Left lung (tissue), 10 donors: ENCODE measurements around the gene PRKCA. TPM values are rescaled to one million over a fixed set of nuclear protein-coding genes. Genes with fewer than 3 reads are reported as not detected.
A peak's percentile ranks its signal among the peaks of the same experiment; 100 is the strongest.

Experiments
- ATAC-seq: fragments of 200-7000 bp; cut with Tn5 transposase; one replicate; pipeline ENCODE4 v1.9.1; 2020; ENCODE audit warnings: moderate library complexity
- DNase-seq, 4 donors: peaks; one replicate each; pipeline ENCODE4 v3.0.0-alpha.2; 2013 to 2020
- H3K27ac ChIP-seq, 2 donors: fragments of 200-600 bp; sonication (generic) in 1 of 2; one replicate each; pipeline versions ENCODE4 v1.5.0 to v1.8.0; 2020 to 2021
- H3K27me3 ChIP-seq, 2 donors: fragments of 200-600 bp; sonication (generic) in 1 of 2; one replicate each; pipeline versions ENCODE4 v1.5.0 to v1.8.0; 2020 to 2021
- H3K36me3 ChIP-seq, 2 donors: fragments of 200-600 bp; sonication (generic) in 1 of 2; one replicate each; pipeline versions ENCODE4 v1.5.0 to v1.8.0; 2020 to 2021
- H3K4me1 ChIP-seq, 2 donors: fragments of 200-600 bp; one replicate each; pipeline ENCODE4 v1.8.0; 2021
- H3K4me3 ChIP-seq, 2 donors: fragments of 200-600 bp; sonication (generic) in 1 of 2; one replicate each; pipeline versions ENCODE4 v1.5.0 to v1.8.0; 2020 to 2021; ENCODE audit warnings: mild to moderate bottlenecking in 1 of 2
- H3K9me3 ChIP-seq, 2 donors: fragments of 200-600 bp; sonication (generic) in 1 of 2; one replicate each; pipeline versions ENCODE4 v1.5.0 to v1.8.0; 2020 to 2021
- intact Hi-C, 2 donors: fragments of 100-400 bp; cut with DNase I; formaldehyde crosslinking; loops; one replicate each; pipeline versions ENCODE4 v1.11.2 to v1.14.2; 2022
- polyA plus RNA-seq, 6 donors: library from polyadenylated mRNA; unstranded; fragments of 120-200 nt; gene quantifications; one replicate each; pipeline ENCODE4 v1.2.1, GENCODE V29; 2013; ENCODE audit not compliant: insufficient read length in 6 of 6
- total RNA-seq, 2 donors: library from RNA; stranded (reverse); fragmentation: NEBNext Ultra II Directional; extraction: Animal tissue kit (Norgen Biotek cat#: 25700); gene quantifications; one replicate each; pipeline ENCODE4 v1.2.1, GENCODE V29; 2021
- TF ChIP-seq, protein P1 (sequence below), 2 donors: fragments of 200-600 bp; sonication (generic) in 1 of 2; IDR thresholded peaks; one replicate each; pipeline versions ENCODE4 v1.5.0 to v1.8.0; 2021; ENCODE audit warnings: antibody characterized with exemption in 2 of 2
- donor health status: DM: no; HTN: yes; CAD: no.
- donor health status: DM: no; HTN: no; CAD: no.

PRKCA gene
- total and polyA plus RNA-seq, 8 donors, result 16.4 to 30.4 (median 17.5) TPM

DNA sequence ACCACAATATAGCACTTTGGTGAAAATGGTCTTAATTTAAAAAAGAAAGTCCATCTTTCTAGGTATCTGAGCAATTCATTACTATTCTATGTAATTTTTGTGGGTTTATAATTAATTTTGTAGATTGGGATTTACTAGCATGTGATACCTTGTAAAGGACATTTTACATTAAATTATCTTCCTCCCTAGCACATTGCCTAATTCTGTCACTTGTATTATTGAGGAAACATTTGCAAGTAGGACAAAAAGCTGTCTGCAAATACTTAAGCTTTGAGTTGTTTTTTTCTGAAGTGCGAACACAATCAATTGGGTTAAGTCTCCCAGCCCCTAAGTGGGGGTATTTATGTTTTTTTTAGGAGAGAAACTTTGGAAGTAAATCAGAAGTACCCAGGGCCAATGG, 167.0 kb downstream of the PRKCA start:
- DNase-seq, result no peak
- H3K9me3 ChIP-seq, result no peaks in the 10 kb centered on the region
- intact Hi-C loops, result no loop called here
- no peak for ATAC-seq
- H3K27me3 ChIP-seq, result no peaks in the 10 kb centered on the region
- H3K27ac ChIP-seq, result peak overlapping the region in 1 of 2 donors; percentile 77
- peaks cover 24 to 58% of the 10 kb centered on the region in 2 donors for H3K4me1 ChIP-seq
- H3K4me3 ChIP-seq, result no peak overlapping the region
- H3K36me3 ChIP-seq, result no peaks in the 10 kb centered on the region
- TF ChIP-seq, protein P1, sequence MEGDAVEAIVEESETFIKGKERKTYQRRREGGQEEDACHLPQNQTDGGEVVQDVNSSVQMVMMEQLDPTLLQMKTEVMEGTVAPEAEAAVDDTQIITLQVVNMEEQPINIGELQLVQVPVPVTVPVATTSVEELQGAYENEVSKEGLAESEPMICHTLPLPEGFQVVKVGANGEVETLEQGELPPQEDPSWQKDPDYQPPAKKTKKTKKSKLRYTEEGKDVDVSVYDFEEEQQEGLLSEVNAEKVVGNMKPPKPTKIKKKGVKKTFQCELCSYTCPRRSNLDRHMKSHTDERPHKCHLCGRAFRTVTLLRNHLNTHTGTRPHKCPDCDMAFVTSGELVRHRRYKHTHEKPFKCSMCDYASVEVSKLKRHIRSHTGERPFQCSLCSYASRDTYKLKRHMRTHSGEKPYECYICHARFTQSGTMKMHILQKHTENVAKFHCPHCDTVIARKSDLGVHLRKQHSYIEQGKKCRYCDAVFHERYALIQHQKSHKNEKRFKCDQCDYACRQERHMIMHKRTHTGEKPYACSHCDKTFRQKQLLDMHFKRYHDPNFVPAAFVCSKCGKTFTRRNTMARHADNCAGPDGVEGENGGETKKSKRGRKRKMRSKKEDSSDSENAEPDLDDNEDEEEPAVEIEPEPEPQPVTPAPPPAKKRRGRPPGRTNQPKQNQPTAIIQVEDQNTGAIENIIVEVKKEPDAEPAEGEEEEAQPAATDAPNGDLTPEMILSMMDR (IDR thresholded peaks at IDR 0.05), result no peak

DNA sequence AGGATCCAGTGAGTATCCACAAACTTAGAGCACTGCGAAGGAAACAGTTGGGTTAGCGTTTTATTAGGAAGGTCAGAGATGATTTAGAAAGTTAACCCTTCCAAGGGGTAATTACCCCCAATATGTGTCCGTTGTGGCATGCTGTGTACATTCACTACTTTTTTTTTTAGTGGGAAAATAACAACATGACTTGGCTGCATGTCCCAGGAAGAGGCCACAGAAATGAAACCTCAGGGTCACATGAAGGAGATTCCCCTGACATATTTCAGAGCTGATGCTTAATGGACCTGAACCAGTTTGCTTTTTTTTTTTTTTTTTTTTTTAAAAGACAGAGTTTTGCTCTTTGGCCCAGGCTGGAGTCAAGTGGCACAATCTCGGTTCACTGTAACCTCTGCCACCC, 167.5 kb downstream of the PRKCA start:
- DNase-seq (no peak), ATAC-seq (no peak)
- TF ChIP-seq, protein P1 (IDR thresholded peaks at IDR 0.05), result no peak
- Histone ChIP-seq H3K4me1 (peaks cover 24 to 58% of the 10 kb centered on the region in 2 donors), H3K36me3 (no peaks in the 10 kb centered on the region), H3K27me3 (no peaks in the 10 kb centered on the region), H3K9me3 (no peaks in the 10 kb centered on the region), H3K27ac (peak overlapping the region in 1 of 2 donors; percentile 77), H3K4me3 (no peak overlapping the region)
- intact Hi-C loops, result no loop called here

DNA sequence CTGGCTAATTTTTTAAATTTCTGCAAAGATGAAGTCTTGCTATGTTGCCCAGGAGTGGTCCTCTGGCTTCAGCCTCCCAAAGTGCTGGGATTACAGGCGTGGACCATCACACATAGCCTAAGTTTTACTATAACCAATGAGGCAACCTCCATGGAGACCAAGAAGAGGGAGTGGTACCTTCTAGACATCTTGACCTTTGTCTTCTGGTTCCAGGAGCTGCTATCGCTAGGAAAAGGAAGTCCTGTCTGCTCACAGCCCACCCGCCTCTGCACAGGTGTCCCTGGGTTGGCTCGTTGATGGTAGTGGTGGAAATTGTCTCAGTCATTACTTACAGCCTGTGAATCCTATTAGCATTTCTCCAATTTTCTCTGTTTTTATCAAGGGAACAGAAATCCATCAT, 169.7 kb downstream of the PRKCA start:
- no peak for ATAC-seq
- Histone ChIP-seq H3K27ac (no peak overlapping the region), H3K9me3 (no peaks in the 10 kb centered on the region), H3K4me1 (peaks cover 21 to 43% of the 10 kb centered on the region in 2 donors), H3K4me3 (no peak overlapping the region), H3K27me3 (no peaks in the 10 kb centered on the region), H3K36me3 (no peaks in the 10 kb centered on the region)
- TF ChIP-seq, protein P1 (IDR thresholded peaks at IDR 0.05), result no peak
- intact Hi-C loops, result no loop called here
- DNase-seq, result no peak

DNA sequence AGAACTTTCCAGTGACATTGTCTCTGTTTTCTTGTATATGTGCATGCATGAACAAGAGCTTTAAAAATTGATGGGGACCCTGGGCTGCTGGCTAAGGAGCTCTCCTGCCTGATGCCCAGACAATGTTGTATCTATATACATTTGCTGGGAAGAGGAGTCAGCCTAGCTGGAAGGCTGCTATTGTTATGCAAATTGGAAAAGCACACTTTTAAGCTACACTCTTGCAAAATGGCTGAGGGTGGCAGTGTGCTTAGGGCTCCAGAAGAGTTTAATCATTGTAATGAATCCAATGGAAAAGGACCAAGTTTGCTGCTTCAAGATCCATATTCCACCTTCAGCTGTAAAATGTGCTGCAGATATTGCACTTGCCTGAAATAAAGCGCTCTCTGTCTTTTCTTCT, 171.8 kb downstream of the PRKCA start:
- H3K9me3 ChIP-seq, result no peaks in the 10 kb centered on the region
- H3K36me3 ChIP-seq, result no peaks in the 10 kb centered on the region
- no peaks in the 10 kb centered on the region for H3K27me3 ChIP-seq
- H3K27ac ChIP-seq, result no peak overlapping the region
- TF ChIP-seq, protein P1 (IDR thresholded peaks at IDR 0.05), result no peak
- H3K4me3 ChIP-seq, result no peak overlapping the region
- peaks cover 8 to 21% of the 10 kb centered on the region in 2 donors for H3K4me1 ChIP-seq
- DNase-seq (no peak), ATAC-seq (no peak)
- intact Hi-C loops, result no loop called here

DNA sequence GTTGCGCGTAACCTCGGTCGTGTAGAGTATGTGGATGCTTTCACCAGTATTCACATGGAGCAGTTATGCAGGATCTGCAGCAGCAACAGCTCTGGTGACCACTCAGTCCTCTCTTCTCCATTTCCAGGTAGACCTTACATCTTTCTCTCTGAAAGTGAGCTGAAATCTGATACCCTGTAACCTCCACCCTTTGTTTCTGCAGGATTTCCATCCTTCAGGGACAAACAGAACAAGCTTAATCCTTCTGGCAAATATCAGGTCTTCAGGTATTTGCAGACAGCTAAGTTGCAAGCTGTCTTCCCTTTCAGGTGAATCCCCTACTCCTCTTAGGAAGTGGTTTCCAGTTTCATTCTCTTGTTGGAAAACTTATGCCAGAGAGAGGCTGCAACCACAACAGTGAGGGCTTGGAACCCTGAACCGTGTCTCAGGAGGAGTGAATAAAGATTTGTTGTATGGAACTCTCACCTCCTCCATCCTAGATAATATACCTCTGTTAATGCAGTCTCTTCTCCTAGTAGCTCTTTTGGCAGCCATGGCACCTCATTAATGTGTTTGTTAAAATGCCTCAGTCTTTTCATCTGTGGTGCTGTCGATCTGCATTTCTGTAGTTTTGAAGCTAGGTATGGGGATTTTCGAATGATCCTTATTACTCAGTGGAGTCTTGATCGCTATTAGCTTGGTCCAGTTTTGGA, 172.5 kb downstream of the PRKCA start:
- intact Hi-C loops, result no loop called here
- DNase-seq (no peak), ATAC-seq (no peak)
- H3K4me1 ChIP-seq, result peaks cover 1 to 14% of the 10 kb centered on the region in 2 donors
- no peak overlapping the region for H3K4me3 ChIP-seq
- H3K27me3 ChIP-seq, result no peaks in the 10 kb centered on the region
- TF ChIP-seq, protein P1 (IDR thresholded peaks at IDR 0.05), result no peak
- no peaks in the 10 kb centered on the region for H3K9me3 ChIP-seq
- H3K27ac ChIP-seq, result no peak overlapping the region
- H3K36me3 ChIP-seq, result no peaks in the 10 kb centered on the region
